ENCODE data around the gene CALCR.

- no peak for TF ChIP-seq EZH2 (IDR thresholded peaks at IDR 0.05)
- TF ChIP-seq POLR2AphosphoS5 (IDR thresholded peaks at IDR 0.05; ENCODE audit: borderline replicate concordance, low read depth, low read length) = no peak
Observed at GRCh38 chr7:93432130-93432529, 142.4 kb downstream of the CALCR start.

Data from SK-N-MC (cell line).